B cell (primary cell): Measurements from ENCODE around the gene DNASE1.

Experiments
- EZH2 ChIP-seq: IDR thresholded peaks from 2 replicates; pipeline ENCODE4 v1.6.1; 2012; ENCODE audit warnings: borderline replicate concordance, low read depth, mild to moderate bottlenecking, moderate library complexity, low read length; ENCODE audit not compliant: insufficient read depth, poor library complexity, severe bottlenecking
- TF ChIP-seq, protein P1 (sequence below): fragments of 200-600 bp; IDR thresholded peaks from one replicate; pipeline ENCODE4 v1.8.0; 2022; ENCODE audit warnings: antibody characterized with exemption, mild to moderate bottlenecking

- TF ChIP-seq, protein P1, sequence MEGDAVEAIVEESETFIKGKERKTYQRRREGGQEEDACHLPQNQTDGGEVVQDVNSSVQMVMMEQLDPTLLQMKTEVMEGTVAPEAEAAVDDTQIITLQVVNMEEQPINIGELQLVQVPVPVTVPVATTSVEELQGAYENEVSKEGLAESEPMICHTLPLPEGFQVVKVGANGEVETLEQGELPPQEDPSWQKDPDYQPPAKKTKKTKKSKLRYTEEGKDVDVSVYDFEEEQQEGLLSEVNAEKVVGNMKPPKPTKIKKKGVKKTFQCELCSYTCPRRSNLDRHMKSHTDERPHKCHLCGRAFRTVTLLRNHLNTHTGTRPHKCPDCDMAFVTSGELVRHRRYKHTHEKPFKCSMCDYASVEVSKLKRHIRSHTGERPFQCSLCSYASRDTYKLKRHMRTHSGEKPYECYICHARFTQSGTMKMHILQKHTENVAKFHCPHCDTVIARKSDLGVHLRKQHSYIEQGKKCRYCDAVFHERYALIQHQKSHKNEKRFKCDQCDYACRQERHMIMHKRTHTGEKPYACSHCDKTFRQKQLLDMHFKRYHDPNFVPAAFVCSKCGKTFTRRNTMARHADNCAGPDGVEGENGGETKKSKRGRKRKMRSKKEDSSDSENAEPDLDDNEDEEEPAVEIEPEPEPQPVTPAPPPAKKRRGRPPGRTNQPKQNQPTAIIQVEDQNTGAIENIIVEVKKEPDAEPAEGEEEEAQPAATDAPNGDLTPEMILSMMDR, result no peak
- TF ChIP-seq EZH2, result no peak
These were observed 35.7 kb upstream of the DNASE1 start for GRCh38 chr16:3618769-3619141.
